Naive thymus-derived CD4-positive, alpha-beta T cell (primary cell): ENCODE results near the gene LGR4. TPM values are rescaled to one million over a fixed set of nuclear protein-coding genes. Genes with fewer than 3 reads are reported as not detected.

Source experiments
- ATAC-seq: fragments of 150-1000 bp; cut with Tn5 transposase; 2 replicates; pipeline ENCODE4 v1.10.0; 2021; ENCODE audit warnings: mild to moderate bottlenecking, moderate library complexity
- CTCF ChIA-PET: fragments of 350-600 bp; sonication (Branson Sonifier 250); formaldehyde crosslinking; loops from one replicate; lab custom pipeline; 2021; ENCODE audit warnings: antibody characterized with exemption; lab: Charles Lee
- POLR2A ChIA-PET: fragments of 350-600 bp; sonication (Branson Sonifier 250); formaldehyde crosslinking; loops from one replicate; lab custom pipeline; 2021; ENCODE audit warnings: antibody characterized with exemption, inconsistent platforms; lab: Charles Lee
- DNase-seq, 9 donors: peaks; one replicate each; pipeline versions ENCODE4 v3.0.0 to v3.0.0-alpha.2; 2020 to 2022; ENCODE audit warnings: mixed read lengths in 1 of 9
- H3K27ac ChIP-seq: one replicate; pipeline ENCODE4 v1.7.0; 2013; ENCODE audit warnings: mild to moderate bottlenecking, low read depth, low read length, moderate library complexity
- H3K27me3 ChIP-seq, 2 donors: one replicate each; pipeline ENCODE4 v1.7.0; 2013; ENCODE audit warnings: low read length in 2 of 2, mild to moderate bottlenecking in 2 of 2, moderate library complexity in 2 of 2; ENCODE audit not compliant: control insufficient read depth in 2 of 2, insufficient read depth in 2 of 2
- H3K36me3 ChIP-seq, 3 experiments: 1 replicate in 2 of 3; 2 replicates in 1 of 3; pipeline ENCODE4 v1.7.0; 2013; ENCODE audit warnings: low read length in 3 of 3, mild to moderate bottlenecking in 3 of 3, moderate library complexity in 1 of 3; ENCODE audit not compliant: insufficient read depth in 3 of 3, control insufficient read depth in 2 of 3
- H3K4me1 ChIP-seq, 2 donors: one replicate each; pipeline ENCODE4 v1.7.0; 2013; ENCODE audit warnings: low read length in 2 of 2, mild to moderate bottlenecking in 2 of 2, moderate library complexity in 1 of 2; ENCODE audit not compliant: control insufficient read depth in 2 of 2, insufficient read depth in 2 of 2
- H3K4me3 ChIP-seq: 2 replicates; pipeline ENCODE4 v1.7.0; 2013; ENCODE audit warnings: mild to moderate bottlenecking, low read length
- H3K9me3 ChIP-seq, 3 experiments: 1 replicate in 2 of 3; 2 replicates in 1 of 3; pipeline ENCODE4 v1.7.0; 2013; ENCODE audit warnings: low read length in 3 of 3; ENCODE audit not compliant: control insufficient read depth in 2 of 3
- H3K27ac Mint-ChIP-seq, 9 donors: one replicate each; pipeline ENCODE4 v1.8.0; 2020 to 2022; ENCODE audit warnings: mixed read lengths in 9 of 9, mild to moderate bottlenecking in 8 of 9, moderate library complexity in 5 of 9, inconsistent platforms in 2 of 9
- H3K27me3 Mint-ChIP-seq, 5 donors: one replicate each; pipeline ENCODE4 v1.8.0; 2021 to 2022; ENCODE audit warnings: mixed read lengths in 5 of 5, mild to moderate bottlenecking in 1 of 5
- H3K36me3 Mint-ChIP-seq, 5 donors: one replicate each; pipeline ENCODE4 v1.8.0; 2020 to 2022; ENCODE audit warnings: mixed read lengths in 5 of 5, mild to moderate bottlenecking in 3 of 5, inconsistent platforms in 1 of 5
- H3K4me1 Mint-ChIP-seq, 7 donors: one replicate each; pipeline ENCODE4 v1.8.0; 2020 to 2022; ENCODE audit warnings: mixed read lengths in 7 of 7, mild to moderate bottlenecking in 3 of 7, inconsistent platforms in 1 of 7
- H3K4me3 Mint-ChIP-seq, 10 donors: one replicate each; pipeline ENCODE4 v1.8.0; 2020 to 2022; ENCODE audit warnings: mild to moderate bottlenecking in 10 of 10, mixed read lengths in 10 of 10, moderate library complexity in 6 of 10, inconsistent platforms in 2 of 10
- H3K9me3 Mint-ChIP-seq, 11 donors: one replicate each; pipeline ENCODE4 v1.8.0; 2020 to 2022; ENCODE audit warnings: mixed read lengths in 11 of 11, mild to moderate bottlenecking in 4 of 11, inconsistent platforms in 1 of 11, moderate library complexity in 1 of 11
- intact Hi-C, 2 donors: fragments of 100-400 bp; cut with micrococcal nuclease; formaldehyde crosslinking; loops; one replicate each; pipeline ENCODE4 v1.15.1; 2023
- polyA plus RNA-seq, 2 donors: library from polyadenylated mRNA; unstranded; fragments of 300-500 nt; fragmentation: Illumina TruSeq; gene quantifications; one replicate each; pipeline ENCODE4 v1.2.3, GENCODE V29; 2021
- total RNA-seq, 6 experiments: library from RNA in 5 of 6; stranded (reverse) in 5 of 6; gene quantifications; 1 replicate in 5 of 6; 2 replicates in 1 of 6; pipeline ENCODE4 v1.2.3 and lab custom pipeline; 2021 to 2026

The LGR4 gene
- total and polyA plus RNA-seq, 7 experiments from 2014 or later: 0.05 to 1.5 (median 0.49) TPM

- Mint-ChIP-seq H3K9me3 (peaks cover 0 to 3% (median 0%) of the 10 kb centered on the region in 11 donors), H3K27me3 (peaks cover 0 to 5% (median 0%) of the 10 kb centered on the region in 5 donors), H3K4me3 (no peak overlapping the region), H3K36me3 (peaks cover 0 to 4% (median 0%) of the 10 kb centered on the region in 5 donors), H3K4me1 (no peaks in the 10 kb centered on the region), H3K27ac (no peak overlapping the region)
- Histone ChIP-seq H3K9me3 (no peaks in the 10 kb centered on the region), H3K4me1 (no peaks in the 10 kb centered on the region), H3K27ac (no peak overlapping the region), H3K27me3 (no peaks in the 10 kb centered on the region), H3K36me3 (no peaks in the 10 kb centered on the region), H3K4me3 (no peak overlapping the region)
- intact Hi-C loops: no loop called here
- ATAC-seq (no peak), DNase-seq (no peak)
- ChIA-PET POLR2A (no interaction called here), CTCF (no interaction called here)
Measured at GRCh38 chr11:27456795-27457329, 15.7 kb downstream of the LGR4 start.

- no peak overlapping the region for H3K27ac ChIP-seq
- ATAC-seq: no peak
- no peaks in the 10 kb centered on the region for H3K4me1 Mint-ChIP-seq
- no peaks in the 10 kb centered on the region for H3K9me3 ChIP-seq
- H3K36me3 ChIP-seq: no peaks in the 10 kb centered on the region
- no peaks in the 10 kb centered on the region for H3K27me3 ChIP-seq
- POLR2A ChIA-PET: no interaction called here
- no peak overlapping the region for H3K4me3 ChIP-seq
- DNase-seq: no peak
- peaks cover 0 to 4% (median 0%) of the 10 kb centered on the region in 5 donors for H3K36me3 Mint-ChIP-seq
- peaks cover 0 to 5% (median 0%) of the 10 kb centered on the region in 5 donors for H3K27me3 Mint-ChIP-seq
- H3K4me3 Mint-ChIP-seq: no peak overlapping the region
- intact Hi-C loops: no loop called here
- H3K27ac Mint-ChIP-seq: no peak overlapping the region
- H3K9me3 Mint-ChIP-seq: peaks cover 0 to 3% (median 0%) of the 10 kb centered on the region in 11 donors
- CTCF ChIA-PET: no interaction called here
- no peaks in the 10 kb centered on the region for H3K4me1 ChIP-seq
Measured at GRCh38 chr11:27456140-27456794, 16.3 kb downstream of the LGR4 start.

- H3K9me3 Mint-ChIP-seq: peaks cover 0 to 3% (median 0%) of the 10 kb centered on the region in 11 donors
- H3K27me3 Mint-ChIP-seq: peaks cover 0 to 5% (median 0%) of the 10 kb centered on the region in 5 donors
- no peaks in the 10 kb centered on the region for H3K27me3 ChIP-seq
- H3K4me3 ChIP-seq: no peak overlapping the region
- H3K9me3 ChIP-seq: no peaks in the 10 kb centered on the region
- no peak overlapping the region for H3K27ac Mint-ChIP-seq
- ATAC-seq: no peak
- intact Hi-C loops: no loop called here
- CTCF ChIA-PET: interaction anchor here (0.6 kb wide), 1 partner anchor 41 kb away, joined by 4 read pairs; no protein-coding TSS in a partner anchor
- DNase-seq: no peak
- no peaks in the 10 kb centered on the region for H3K36me3 ChIP-seq
- H3K27ac ChIP-seq: no peak overlapping the region
- no peaks in the 10 kb centered on the region for H3K4me1 ChIP-seq
- POLR2A ChIA-PET: no interaction called here
- H3K4me1 Mint-ChIP-seq: no peaks in the 10 kb centered on the region
- H3K4me3 Mint-ChIP-seq: no peak overlapping the region
- peaks cover 0 to 4% (median 0%) of the 10 kb centered on the region in 5 donors for H3K36me3 Mint-ChIP-seq
Measured at GRCh38 chr11:27455667-27456066, 16.9 kb downstream of the LGR4 start.

GRCh38 chr11:27453701-27454100 lies 18.9 kb downstream of the LGR4 start:
- Mint-ChIP-seq H3K36me3 (peaks cover 0 to 4% (median 0%) of the 10 kb centered on the region in 5 donors), H3K9me3 (peaks cover 0 to 3% (median 0%) of the 10 kb centered on the region in 11 donors), H3K4me3 (no peak overlapping the region), H3K27ac (no peak overlapping the region), H3K4me1 (no peaks in the 10 kb centered on the region), H3K27me3 (peaks cover 0 to 5% (median 0%) of the 10 kb centered on the region in 5 donors)
- ChIA-PET CTCF (no interaction called here), POLR2A (no interaction called here)
- intact Hi-C loops: no loop called here
- no peak overlapping the region for H3K27ac ChIP-seq
- no peaks in the 10 kb centered on the region for H3K27me3 ChIP-seq
- H3K36me3 ChIP-seq: no peaks in the 10 kb centered on the region
- no peak for DNase-seq
- no peak for ATAC-seq
- no peak overlapping the region for H3K4me3 ChIP-seq
- no peaks in the 10 kb centered on the region for H3K4me1 ChIP-seq
- no peaks in the 10 kb centered on the region for H3K9me3 ChIP-seq

DNA sequence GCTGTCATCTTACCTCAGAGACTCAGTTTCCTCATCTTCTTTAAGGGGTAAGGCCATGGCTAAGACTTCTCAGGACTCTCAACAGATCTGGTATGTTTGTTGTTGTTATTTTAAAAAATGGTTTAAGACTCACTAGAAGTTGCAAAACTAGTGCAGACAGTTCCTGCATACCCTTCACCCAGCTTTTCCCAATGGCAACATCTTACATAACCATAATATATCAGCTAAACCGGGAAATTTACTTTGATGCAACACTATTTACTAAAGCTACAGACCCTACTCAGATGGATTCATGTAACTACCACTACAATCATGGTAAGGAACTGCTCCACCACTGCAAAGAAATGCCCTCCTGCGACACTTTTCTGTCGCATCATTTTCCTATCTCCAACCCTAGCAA lies 20.4 kb downstream of the LGR4 start:
- CTCF ChIA-PET: no interaction called here
- H3K9me3 ChIP-seq: no peaks in the 10 kb centered on the region
- ATAC-seq (no peak), DNase-seq (no peak)
- H3K4me1 ChIP-seq: no peaks in the 10 kb centered on the region
- intact Hi-C loops: no loop called here
- H3K27me3 ChIP-seq: no peaks in the 10 kb centered on the region
- H3K4me3 ChIP-seq: no peak overlapping the region
- peaks cover 0 to 4% (median 0%) of the 10 kb centered on the region in 5 donors for H3K36me3 Mint-ChIP-seq
- H3K4me1 Mint-ChIP-seq: no peaks in the 10 kb centered on the region
- no peak overlapping the region for H3K27ac ChIP-seq
- peaks cover 0 to 2% (median 0%) of the 10 kb centered on the region in 11 donors for H3K9me3 Mint-ChIP-seq
- POLR2A ChIA-PET: interaction anchor here (0.6 kb wide), 1 partner anchor 136 kb away, joined by 8 read pairs; no protein-coding TSS in a partner anchor
- H3K36me3 ChIP-seq: no peaks in the 10 kb centered on the region
- peaks cover 0 to 5% (median 0%) of the 10 kb centered on the region in 5 donors for H3K27me3 Mint-ChIP-seq
- no peak overlapping the region for H3K27ac Mint-ChIP-seq
- H3K4me3 Mint-ChIP-seq: no peak overlapping the region

- Histone ChIP-seq H3K9me3 (no peaks in the 10 kb centered on the region), H3K4me3 (no peak overlapping the region), H3K4me1 (no peaks in the 10 kb centered on the region), H3K36me3 (no peaks in the 10 kb centered on the region), H3K27ac (no peak overlapping the region), H3K27me3 (no peaks in the 10 kb centered on the region)
- CTCF ChIA-PET: no interaction called here
- Mint-ChIP-seq H3K36me3 (peaks cover 0 to 4% (median 0%) of the 10 kb centered on the region in 5 donors), H3K4me3 (no peak overlapping the region), H3K27ac (no peak overlapping the region), H3K4me1 (no peaks in the 10 kb centered on the region), H3K27me3 (peaks cover 0 to 5% (median 0%) of the 10 kb centered on the region in 5 donors), H3K9me3 (peaks cover 0 to 2% (median 0%) of the 10 kb centered on the region in 11 donors)
- POLR2A ChIA-PET: no interaction called here
- intact Hi-C loops: no loop called here
- DNase-seq (no peak), ATAC-seq (no peak)
Measured at GRCh38 chr11:27451244-27451965, 21.2 kb downstream of the LGR4 start.
